ENCODE data around the gene DRC3.

Gene DRC3

DNA sequence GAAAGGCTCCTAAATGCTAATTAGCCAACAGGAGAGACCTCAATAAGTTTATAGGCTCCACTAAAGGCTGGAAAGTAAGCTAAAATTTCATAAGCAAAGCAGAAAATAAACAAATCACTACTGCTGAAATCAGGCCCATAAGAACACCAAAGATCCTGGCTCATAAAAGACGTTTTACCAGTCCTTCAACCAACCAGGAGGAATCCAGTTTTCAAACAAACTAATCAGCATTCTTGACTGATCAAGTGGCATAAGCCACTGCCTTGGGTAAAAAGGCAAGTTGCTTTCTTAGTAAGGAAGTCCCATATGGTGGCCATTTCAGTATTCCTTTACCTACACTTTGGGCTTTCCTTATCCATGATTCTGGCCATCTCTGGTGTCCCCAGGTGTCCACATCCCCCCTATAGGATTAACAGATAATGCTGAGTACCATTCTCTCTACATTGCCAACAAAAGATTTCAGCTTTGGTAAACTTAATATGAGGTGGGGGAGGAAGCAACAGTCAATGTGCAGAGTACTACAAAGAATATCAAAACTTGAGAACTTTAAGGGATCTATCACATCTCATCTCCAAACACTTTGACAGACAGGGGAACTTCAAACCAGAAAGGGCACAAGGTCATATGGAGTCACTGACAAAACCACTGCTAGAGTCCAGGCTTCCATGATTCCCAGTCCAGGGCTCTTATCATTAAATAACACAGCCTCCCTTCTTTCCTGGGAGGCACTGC, 1.8 kb upstream of the DRC3 start:
- DNase-seq = no peak

DNA sequence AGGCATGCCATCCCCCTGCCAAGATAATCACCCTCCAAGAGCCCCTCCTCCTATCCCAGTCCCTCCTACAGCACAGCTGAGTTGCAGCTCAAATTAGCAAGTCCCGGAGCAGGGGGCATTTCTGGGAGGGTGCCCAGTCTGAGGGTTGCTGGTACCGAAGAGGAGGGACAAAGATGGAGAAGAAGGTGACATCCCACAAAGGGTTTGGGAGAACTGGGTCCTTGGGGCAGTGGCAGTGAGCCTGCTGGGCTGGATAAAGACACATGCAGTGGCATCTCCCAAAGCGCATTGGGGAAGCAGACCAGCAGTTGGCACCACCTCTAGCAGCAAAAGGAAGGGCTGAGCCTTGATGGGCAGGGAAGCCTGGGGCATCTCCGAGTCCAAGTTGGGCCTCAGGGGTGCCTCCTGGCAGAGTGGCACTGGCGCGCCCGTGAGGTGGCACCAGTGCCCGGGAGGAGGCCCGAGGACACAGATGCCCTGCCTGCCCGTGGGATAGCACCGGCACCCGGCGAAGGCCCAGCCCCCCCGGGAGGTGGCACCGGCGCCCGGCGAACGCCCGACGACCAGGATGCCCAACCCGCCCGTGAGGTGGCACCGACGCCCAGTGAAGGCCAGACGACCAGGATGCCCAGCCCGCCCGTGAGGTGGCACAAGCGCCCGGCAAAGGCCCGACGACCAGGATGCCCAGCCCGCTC, 1.1 kb upstream of the DRC3 start:
- no peak for DNase-seq

DNA sequence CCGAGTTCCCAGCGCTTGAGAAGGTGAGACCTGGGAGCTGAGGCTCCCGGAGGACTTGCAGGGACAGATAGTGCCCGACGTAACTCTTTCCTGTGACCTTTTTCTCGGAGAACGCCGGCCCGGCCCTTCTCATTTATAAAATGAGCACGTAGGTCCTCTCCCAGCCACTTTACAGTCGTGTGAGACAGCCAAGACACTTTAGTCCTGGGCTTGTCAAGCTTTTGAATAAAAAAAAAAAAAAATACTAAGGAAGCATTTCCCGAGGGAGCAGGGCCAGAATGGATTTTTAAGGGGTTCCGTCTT, 241 bp downstream of the DRC3 start:
- DNase-seq = no peak

DNA sequence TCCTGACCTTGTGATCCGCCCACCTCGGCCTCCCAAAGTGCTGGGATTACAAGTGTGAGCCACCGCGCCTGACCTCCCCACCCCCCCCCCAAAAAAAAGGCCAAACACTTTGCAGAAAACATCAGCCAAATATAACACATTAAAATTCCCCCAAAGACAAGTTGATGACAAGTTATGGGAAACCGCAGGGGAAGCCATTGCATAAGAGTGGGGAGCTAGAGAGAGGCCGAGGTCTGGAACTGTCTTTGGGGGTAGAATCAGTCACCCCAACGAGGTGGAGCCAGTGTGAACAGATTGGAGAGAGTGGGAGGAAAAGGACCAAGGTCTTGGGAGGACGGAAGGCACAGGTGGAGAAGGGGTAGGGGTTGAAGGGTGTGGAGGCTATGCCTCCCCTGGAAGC, 2.8 kb downstream of the DRC3 start:
- DNase-seq = peak; percentile 8

DNA sequence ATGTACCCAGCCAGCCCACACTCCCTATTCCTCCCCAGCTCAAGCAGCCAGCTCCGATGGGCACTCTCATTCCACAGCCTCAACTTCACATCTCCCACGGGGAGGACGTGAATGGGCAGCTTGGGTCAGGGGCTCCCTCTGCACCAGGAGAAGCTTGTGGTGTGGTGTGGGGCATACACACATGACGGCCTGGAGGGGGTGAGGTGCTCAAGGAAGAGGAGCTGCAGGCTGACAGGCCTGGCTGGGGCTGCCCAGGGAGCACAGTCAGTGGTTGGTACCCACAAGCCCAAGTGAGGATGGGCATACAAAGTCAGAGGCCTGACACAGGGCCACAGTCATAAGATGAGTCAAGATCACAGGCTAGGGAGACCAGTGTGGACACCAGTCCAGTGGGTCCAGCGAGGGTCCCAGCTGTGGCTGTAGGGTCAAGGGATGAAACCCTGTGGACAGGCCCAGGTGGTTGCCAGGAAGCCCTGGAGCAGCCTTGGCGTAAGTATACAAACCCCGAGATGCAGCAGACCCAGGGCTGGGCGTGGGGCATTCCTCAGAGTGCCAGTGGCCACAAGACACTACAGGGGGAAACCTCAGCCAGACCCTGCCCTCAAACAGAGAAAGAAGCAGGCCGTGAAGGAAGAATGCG, 4.4 kb downstream of the DRC3 start:
- no peak for DNase-seq

DNA sequence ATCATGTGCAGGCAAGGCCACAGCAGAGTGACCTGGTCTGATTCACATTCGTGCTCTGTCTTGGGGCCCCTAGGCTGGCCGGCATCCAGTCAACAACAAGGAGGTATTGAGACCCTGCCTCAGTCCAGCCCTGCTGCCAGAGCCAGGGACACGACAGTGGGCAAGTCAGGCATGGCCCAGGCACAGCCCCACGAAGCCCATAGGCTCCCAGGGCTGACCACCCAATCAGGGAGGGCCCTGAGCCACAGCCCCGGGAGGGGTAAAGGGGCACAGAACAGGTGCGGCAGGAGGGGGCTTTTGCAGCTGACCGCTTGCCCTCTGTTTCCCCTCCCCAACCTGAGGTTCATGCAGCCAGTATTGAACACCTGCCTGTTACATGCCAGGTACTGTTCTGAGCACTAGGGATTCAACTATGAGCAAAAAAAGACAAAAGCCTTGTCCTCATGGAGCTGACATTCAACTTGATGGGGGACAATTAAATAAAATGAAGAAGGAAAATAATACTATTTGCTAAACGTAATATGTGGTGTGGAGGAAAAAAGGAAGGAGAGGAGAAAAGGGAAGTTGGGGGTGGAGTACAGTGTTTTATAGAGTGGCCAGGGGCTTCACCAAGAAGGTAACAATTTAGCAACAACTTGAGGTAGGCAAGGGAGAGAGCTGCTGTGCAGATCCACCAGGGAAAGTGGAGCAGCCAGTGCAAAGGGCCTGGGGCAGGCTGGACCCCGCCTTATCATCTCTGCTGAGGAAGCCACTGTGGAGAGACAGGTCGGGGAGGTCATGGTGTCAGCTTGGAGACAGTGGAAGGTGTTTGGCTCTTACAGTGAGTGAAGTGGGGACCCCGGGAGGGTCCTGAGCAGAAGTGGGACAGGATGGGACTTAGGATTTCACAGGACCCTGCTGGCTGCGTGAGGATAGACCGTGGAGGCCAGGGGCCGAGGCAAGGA, 6.1 kb downstream of the DRC3 start:
- no peak for DNase-seq

DNA sequence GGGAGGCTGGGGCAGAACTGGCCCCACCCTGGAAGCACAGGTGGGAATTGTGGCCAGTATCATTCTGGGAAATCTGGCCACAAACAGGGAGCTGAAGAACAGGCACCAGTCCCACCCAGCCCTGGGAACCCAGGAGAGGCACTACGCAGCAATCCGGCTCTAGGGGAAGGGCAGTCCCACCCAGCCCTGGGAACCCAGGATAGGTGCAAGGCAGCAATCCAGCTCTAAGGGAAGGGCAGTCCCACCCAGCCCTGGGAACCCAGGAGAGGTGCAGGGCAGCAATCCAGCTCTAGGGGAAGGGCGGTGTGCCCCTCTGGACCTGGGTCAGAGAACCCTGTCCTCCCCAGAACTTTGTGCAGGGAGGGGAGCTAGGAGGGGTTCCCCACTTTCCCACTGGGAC, 7.1 kb downstream of the DRC3 start:
- no peak for DNase-seq

DNA sequence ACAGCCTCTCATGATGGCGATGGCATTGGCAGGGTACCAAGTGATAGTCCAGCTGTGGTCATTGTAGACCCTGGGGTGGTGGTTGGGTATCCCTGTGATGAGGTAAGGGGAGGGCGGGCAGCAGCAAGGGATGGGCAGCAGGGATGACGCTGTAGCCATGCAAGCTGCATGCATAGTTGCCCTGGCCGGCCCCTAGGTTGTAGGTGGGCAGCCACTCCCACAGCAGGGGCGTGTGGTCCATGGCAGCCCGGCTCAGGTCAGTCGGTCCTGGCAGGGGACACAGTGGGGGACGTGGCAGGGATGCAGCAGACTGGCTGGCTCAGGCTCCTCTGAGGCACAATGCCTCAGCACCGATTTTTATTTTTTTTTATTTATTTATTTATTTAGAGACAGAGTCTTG, 8.7 kb downstream of the DRC3 start:
- DNase-seq = no peak

DNA sequence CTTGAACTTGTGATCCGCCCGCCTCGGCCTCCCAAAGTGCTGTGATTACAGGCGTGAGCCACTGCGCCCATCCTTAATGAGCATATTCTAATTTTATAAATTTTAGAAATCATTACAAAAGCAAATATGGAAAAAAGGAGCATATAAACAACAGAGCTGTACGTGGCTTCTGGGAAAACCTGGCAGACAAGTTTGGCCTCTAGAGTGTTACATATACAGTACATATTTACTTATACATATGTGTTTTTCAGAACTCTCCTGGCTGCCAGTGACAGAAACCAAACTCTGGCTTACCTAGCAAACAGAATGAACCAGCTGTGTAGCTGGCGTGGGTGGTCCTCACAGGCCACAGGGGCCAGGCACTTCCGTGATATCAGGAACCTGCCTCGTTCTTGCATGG, 10.1 kb downstream of the DRC3 start:
- no peak for DNase-seq

DNA sequence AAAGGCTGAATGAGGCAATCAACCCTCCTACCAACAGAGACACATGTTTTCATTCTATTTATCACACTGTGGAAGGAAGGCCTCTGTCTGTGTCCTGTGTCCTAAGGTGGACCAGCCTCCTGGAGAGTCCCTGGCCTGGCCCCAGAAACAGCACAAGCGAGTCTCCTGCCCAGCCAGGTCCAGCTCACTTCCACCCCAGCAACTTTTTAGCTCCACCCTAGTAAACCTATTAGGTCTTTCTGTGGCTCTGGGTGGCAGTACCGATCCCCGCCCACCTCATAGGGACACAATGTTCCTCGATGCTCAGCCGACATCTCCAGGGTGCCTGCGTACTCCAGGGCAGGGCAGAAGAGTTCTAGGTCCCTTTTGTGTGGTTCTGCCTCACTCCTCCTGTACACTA, 10.7 kb downstream of the DRC3 start:
- no peak for DNase-seq

DNA sequence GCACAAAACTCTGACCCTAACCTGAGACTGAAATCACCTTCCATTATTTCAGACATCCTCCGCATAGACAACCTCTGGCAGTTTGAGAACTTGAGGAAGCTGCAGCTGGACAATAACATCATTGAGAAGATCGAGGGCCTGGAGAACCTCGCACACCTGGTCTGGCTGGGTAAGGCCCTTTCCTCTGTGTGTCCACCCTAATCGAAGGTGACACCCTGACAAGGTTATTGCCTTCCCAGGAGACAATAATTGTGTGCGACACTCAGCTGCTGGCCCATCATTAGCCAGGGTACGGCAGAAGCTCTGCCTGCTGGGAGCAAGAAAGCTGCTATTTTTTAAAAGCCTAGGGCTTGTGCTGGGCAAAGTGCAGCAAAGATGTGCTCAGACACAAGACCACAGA, 11.1 kb downstream of the DRC3 start:
- no peak for DNase-seq

DNA sequence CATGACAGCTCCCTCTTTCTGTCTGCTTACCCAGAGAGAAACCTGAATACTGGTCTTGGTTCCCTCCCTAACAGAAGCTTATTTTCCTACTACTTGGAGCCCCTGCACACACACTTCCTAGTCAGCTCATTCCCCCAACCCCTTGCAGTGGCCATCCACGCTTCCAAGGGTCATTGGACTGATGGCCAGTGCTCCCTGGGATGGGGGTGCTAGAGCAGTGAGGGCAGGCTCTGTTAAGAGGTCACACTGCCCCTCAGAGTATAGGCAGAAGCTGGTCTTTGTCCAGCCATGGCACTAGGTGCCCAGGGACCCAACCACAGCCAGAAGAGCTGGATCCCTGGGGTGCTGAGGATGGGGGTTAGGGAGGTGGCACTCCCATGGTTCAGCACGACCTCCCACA, 12.5 kb downstream of the DRC3 start:
- DNase-seq = no peak

DNA sequence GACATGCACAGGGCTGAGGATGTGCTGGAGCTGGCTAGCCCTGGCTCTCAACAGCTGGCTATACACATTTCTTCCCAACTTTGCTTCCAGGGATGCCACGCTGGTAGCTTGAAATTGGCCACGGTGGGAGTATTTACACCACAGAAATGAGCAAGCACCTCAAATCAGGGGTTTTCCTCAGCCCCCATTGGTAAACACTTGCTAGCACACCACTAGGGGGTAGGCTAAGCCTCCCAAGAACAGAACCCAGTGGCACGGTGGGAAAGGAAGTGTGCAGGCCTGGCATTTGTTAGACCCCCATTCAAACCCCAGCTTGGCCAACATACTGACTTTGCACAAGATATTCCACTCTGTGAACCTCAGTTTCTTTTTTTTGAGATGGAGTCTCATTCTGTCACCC, 12.9 kb downstream of the DRC3 start:
- no peak for DNase-seq

DNA sequence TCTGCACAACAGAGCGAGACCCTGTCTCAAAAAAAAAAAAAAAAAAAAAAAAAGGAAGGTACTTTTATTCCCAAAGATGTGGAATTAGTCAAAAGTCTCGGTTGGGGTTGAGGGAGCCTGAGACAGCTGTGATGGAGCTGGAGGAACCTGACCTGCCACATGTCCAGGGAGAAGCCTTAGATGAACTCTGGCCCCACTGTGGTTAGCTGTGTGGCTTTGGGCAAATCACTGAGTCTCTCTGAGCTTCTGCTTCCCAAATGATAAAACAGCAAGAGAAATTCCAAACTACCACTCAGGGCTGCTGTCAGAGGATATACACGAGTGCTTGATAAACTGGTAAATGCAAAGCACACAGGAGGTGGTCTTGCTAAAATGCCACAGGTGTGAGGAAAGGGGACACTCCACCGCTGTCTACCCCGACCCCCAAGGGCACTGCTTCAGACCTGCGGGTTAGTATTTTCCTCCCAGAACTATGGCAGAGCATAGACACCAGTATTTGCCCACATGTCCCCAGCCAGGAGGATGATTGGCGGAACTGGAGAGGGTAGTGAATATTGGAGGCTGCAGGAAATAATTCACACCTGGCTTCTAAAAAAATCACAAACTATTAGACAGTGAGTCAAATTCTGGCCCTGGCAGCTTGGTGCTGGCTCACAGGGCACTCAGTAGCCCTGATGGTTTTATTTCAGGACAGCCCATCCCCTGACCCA, 14.7 kb downstream of the DRC3 start:
- DNase-seq = no peak

DNA sequence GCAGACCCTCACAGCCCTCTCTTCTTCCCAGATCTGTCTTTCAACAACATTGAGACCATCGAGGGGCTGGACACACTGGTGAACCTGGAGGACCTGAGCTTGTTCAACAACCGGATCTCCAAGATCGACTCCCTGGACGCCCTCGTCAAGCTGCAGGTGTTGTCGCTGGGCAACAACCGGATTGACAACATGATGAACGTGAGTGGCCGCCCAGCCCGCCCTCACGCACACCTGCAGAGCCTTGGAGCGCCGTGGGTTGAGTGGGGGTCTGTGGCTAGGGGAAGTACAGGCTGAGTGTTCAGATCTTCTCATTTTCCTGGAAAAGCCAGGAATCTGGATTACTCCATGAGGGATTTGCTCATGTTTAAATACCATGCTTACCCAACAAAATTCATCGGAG, 15.2 kb downstream of the DRC3 start:
- DNase-seq = no peak

DNA sequence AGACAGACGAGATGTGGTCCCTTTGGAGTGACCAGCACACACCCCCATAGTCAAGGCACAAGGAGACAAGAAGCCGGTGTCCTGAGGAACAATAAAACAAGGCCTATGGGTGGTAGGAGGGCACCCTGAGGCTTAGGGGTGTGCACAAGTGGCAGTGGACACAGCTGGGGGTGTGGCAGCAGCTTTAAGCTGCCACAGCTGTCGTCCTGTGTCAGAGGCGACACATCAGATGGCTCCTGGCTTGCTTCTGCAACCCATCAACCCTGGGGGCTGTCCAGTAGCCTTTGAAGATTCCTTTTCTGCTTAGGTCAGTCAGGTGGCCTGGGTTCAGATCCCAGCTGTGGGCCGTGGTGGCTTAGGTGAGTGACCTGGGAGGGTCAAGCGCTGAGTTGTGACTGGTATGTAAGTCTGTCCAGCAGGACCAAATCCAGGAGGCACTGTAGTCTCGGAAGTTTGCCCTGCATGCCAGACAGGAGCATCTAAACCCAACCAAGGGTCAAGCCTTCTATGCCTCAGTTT, 15.8 kb downstream of the DRC3 start:
- DNase-seq = no peak

DNA sequence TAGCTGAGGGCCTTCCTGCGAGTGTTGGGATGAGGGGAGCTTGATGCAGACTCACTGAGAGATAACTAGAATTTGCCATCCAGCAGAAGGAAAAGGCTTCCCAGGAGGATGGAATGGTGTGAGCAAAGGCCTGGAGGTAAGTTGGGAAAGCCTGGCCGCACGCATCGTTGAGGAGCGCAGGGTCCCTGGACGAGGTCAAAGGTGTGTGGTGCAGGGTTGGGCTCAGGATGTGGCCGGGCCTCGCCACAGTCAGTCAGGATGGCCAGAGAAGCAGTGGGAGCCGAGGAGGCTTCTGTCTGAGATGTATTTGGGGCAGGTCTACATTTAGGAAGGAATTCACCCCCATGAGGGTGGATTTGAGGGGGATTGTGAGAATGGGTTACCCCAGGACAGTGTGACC, 16.4 kb downstream of the DRC3 start:
- no peak for DNase-seq

DNA sequence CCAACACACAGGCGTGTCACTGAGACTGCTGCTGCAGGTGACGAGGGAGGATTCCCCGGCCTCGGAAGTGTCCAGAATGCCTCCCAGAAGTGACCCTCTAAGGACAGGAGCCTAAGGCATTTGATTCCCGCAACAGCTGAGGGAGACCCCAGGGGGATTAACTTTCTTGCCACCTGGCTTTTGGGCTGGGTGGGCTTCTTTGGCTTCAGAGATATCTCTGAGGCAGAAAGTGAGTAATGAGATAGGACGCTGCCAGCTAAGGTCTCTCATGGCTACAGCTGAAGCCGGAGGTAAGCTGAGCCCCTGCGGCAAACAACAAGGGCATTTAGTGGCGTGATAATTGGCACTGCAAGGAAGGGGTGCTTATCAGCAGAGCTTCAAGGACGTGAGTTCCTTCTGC, 17.0 kb downstream of the DRC3 start:
- no peak for DNase-seq

DNA sequence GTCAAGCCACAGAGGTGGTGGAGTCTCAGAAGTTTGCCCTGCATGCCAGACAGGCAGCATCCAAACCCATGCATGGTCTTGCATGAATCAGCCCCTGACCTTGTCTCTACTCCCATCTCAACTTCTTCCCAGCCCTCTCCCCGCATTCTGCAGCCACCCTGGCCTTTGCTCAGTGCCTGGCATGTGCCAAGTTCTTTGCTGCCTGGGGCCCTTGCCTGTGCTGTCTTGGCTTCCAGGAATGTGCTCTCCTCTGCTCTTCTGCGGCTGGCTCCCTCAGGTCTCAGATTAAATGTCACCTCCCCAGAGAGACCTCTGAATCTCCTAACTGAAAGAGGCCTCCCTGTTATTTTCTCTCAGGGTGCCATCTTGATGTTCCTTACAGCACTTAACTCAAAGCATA, 17.6 kb downstream of the DRC3 start:
- DNase-seq = no peak

DNA sequence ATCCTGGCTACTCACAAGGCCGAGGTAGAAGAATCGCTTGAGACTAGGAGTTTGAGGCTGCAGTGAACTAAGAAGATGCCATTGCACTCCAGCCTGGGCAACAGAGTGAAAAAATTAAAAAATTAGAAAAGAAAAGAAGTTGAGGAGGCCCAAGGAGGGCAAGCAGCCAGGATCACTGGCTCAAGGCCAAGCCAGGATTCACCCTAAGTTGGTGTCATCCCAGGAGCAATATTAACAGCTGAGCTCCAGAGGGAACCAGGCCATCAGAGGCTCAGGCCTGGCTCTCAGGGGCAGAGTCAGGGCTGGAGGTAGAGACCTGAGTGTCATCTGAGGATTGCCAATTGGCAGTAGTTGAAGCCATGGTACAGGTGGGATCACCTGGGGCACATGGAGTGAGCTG, 20.7 kb downstream of the DRC3 start:
- DNase-seq = no peak

DNA sequence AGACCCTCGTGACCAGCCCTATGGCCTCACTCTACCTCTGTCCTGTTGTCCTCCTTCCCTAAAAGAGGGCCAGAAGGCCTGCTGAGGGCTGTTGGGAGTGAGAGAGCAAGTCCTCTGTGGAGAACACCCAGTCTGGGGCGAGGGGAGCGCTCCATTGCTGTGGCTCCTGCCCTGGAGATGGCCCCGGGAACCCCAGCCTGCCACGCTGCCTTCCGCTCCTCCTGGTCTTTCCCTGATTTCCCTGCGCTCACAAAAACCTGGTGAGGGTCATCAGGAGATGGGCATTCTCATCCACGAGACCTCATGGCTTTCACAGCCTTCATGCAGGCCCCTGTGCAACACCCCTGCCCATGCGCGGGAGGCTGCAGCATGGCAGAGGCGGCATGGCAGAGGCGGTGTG, 21.2 kb downstream of the DRC3 start:
- no peak for DNase-seq

DNA sequence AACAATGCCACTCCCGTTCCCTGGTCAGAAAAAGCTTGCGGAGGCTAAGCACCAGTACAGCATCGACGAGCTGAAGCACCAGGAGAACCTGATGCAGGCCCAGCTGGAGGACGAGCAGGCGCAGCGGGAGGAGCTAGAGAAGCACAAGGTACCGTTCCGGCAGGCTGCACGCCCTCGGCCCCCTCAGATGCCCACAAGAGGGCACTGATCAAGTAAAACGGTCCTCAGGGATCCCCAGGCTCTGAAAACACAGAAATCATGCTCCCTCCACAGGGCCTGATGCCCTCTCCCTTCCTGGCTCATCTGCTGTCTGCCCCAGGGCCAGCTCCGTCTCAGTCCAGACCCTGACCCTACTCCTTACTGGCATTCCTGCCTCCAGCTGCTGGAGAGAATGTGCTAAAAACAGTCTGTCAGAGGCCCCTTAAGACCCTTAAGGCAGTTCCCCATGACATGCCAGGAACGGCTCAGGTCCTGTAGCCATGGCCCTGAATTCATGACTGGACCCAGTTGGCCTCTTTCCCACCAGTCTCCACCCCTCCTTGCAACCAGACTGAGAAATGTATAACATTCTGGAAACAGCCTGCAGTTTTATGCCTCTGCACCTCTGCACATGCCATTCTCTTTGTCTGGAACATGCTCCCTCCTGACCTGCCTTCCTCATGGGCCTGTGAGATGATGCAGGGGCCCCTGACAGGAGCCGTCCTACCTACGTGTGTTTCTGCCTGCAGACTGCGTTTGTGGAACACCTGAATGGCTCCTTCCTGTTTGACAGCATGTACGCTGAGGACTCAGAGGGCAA, 21.8 kb downstream of the DRC3 start:
- DNase-seq = peak; percentile 23

Data from activated CD4-positive, alpha-beta T cell treated with anti-CD3 and anti-CD28 coated beads, Interleukin-2, amount 50 U/mL, for 16 hours (primary cell).